ENCODE results near the gene OR52E5.

The OR52E5 gene

DNA sequence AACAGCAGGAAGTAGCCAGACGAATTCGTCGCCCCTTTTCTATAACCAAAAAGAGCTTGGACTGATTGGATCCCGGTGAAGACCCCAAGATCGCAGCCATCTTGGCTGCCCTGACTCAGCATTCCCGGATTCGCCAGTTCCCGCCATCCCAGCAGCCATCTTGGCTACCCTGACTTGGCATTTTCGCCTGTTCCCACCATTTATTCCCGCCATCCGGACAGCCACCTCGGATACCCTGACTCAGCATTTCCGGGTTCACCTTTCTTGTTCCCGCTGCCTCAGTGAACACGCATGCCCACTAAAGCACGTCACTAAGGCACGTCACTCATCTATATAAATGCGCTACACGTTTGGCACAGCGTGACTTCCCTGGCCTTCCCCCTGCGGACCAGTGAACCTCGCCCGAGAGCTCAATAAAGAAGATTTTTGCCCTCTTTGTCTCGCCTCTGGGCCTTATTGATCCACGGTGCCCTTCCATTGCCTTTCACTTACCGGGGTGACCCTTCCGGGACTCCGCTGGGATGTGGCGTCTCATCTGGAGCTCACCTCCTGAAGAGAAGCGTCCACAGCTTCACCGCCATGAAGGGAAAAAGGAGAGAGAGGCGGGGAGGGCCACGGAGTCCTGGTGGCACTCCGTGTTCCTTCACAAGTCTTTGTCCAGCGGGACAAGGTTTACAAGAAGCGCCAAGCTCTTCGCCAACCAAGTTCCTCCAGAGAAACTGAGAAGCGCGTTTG lies 45.0 kb downstream of the OR52E5 start:
- DNase-seq = no peak

DNA sequence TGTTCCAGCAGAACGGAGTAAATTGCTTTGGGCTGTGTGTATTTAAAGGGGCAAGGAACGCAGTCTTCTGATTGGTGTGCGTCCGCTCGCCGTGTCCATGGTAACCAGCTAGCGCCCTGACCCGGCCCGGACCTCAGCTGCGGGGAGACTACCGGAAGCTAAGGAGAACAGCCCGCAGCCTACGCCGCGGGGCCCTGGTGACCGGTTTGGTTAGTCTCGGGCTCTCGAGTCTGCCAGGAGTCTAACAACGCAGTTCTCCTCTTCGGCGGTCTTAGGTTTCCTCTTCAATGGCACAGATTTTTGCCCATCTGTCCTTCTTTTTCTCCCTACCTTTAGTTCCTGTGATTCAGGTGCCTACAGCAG lies 45.6 kb downstream of the OR52E5 start:
- no peak for DNase-seq

- DNase-seq = no peak
Measured at GRCh38 chr11:5940748-5941147, 47.7 kb downstream of the OR52E5 start.

- no peak for DNase-seq
Measured at GRCh38 chr11:5941951-5942350, 48.9 kb downstream of the OR52E5 start, which contains the start of gene OR56A3. OR56A3 (plus strand) TSS chr11:5942251; CDS start chr11:5947347, 5,096 bp downstream.
